SK-N-SH (cell line): ENCODE measurements around the gene NRTN. TPM values are rescaled to one million over a fixed set of nuclear protein-coding genes. Genes with fewer than 3 reads are reported as not detected.

Experiments
- CTCF ChIA-PET: fragments of 300-600, 350-600 bp; formaldehyde crosslinking; extraction: SDS; loops from one replicate; lab custom pipeline; 2021; lab: Yijun Ruan, JAX
- POLR2A ChIA-PET: fragments of 350-600 bp; sonication (Branson Sonifier 250); formaldehyde crosslinking; extraction: SDS; loops from one replicate; lab custom pipeline; 2020; ENCODE audit warnings: antibody characterized with exemption, inconsistent platforms; lab: Yijun Ruan, JAX
- DNase-seq: peaks from one replicate; pipeline ENCODE4 v3.0.0; 2012
- H2AFZ ChIP-seq: fragments of 200-600 bp; sonication (generic); 2 replicates; pipeline ENCODE4 v1.8.1; 2016; ENCODE audit warnings: antibody characterized with exemption, mild to moderate bottlenecking, low read depth
- H3F3A ChIP-seq: fragments of 200-600 bp; sonication (generic); replicated peaks from 2 replicates; pipeline ENCODE3; 2016; ENCODE audit warnings: antibody characterized with exemption, mild to moderate bottlenecking; ENCODE audit not compliant: insufficient read depth
- H3K27ac ChIP-seq, 2 experiments: fragments of 200-500 bp in 1 of 2; fragments of 200-600 bp in 1 of 2; sonication (Bioruptor generic) in 1 of 2; sonication (generic), shearing (Covaris generic) in 1 of 2; 2 replicates each; pipeline versions ENCODE4 v1.5.1 to v1.6.1; 2014 to 2016; ENCODE audit warnings: low read depth in 2 of 2, inconsistent platforms in 1 of 2, low read length in 1 of 2, mild to moderate bottlenecking in 1 of 2, mixed read lengths in 1 of 2
- H3K27me3 ChIP-seq: fragments of 200-600 bp; sonication (generic), shearing (Covaris generic); 2 replicates; pipeline ENCODE4 v1.6.1; 2016; ENCODE audit warnings: mixed run types; ENCODE audit not compliant: insufficient read depth
- H3K36me3 ChIP-seq, 2 experiments: fragments of 200-500 bp in 1 of 2; fragments of 200-600 bp in 1 of 2; sonication (Bioruptor generic) in 1 of 2; sonication (generic) in 1 of 2; replicated peaks in 1 of 2; 2 replicates each; pipeline versions ENCODE3 to v1.5.1; 2014 to 2016; ENCODE audit warnings: low read length in 1 of 2, mild to moderate bottlenecking in 1 of 2; ENCODE audit not compliant: insufficient read depth in 2 of 2, control insufficient read depth in 1 of 2
- H3K4me1 ChIP-seq, 2 experiments: fragments of 200-500 bp in 1 of 2; fragments of 200-600 bp in 1 of 2; sonication (Bioruptor generic) in 1 of 2; sonication (generic), shearing (Covaris generic) in 1 of 2; 2 replicates each; pipeline versions ENCODE4 v1.5.1 to v1.6.1; 2014 to 2016; ENCODE audit warnings: low read depth in 1 of 2, low read length in 1 of 2, mixed run types in 1 of 2; ENCODE audit not compliant: insufficient read depth in 2 of 2, control insufficient read depth in 1 of 2
- H3K4me2 ChIP-seq: fragments of 200-600 bp; sonication (generic), shearing (Covaris generic); 2 replicates; pipeline ENCODE4 v1.6.1; 2017; ENCODE audit warnings: mixed run types
- H3K4me3 ChIP-seq, 2 experiments: fragments of 200-500 bp in 1 of 2; fragments of 200-600 bp in 1 of 2; sonication (Bioruptor generic) in 1 of 2; sonication (generic), shearing (Covaris generic) in 1 of 2; 2 replicates each; pipeline versions ENCODE4 v1.5.1 to v1.8.1; 2014 to 2016; ENCODE audit warnings: low read depth in 2 of 2, inconsistent platforms in 1 of 2, low read length in 1 of 2, mild to moderate bottlenecking in 1 of 2, mixed read lengths in 1 of 2, moderate library complexity in 1 of 2
- H3K79me2 ChIP-seq: fragments of 200-600 bp; sonication (generic); 2 replicates; pipeline ENCODE4 v1.8.1; 2017; ENCODE audit warnings: mild to moderate bottlenecking; ENCODE audit not compliant: insufficient read depth
- H3K9ac ChIP-seq: fragments of 200-600 bp; sonication (generic); 2 replicates; pipeline ENCODE4 v1.6.1; 2017; ENCODE audit warnings: mixed run types
- H3K9me2 ChIP-seq: fragments of 200-600 bp; sonication (generic); 2 replicates; pipeline ENCODE4 v1.6.1; 2017; ENCODE audit warnings: mixed run types
- H3K9me3 ChIP-seq: fragments of 200-600 bp; sonication (generic); 2 replicates; pipeline ENCODE4 v1.6.1; 2017; ENCODE audit warnings: mixed run types, mild to moderate bottlenecking, moderate library complexity
- H4K20me1 ChIP-seq: fragments of 200-600 bp; sonication (generic); 2 replicates; pipeline ENCODE4 v1.6.1; 2017; ENCODE audit warnings: mild to moderate bottlenecking, mixed run types; ENCODE audit not compliant: insufficient read depth
- CTCF ChIP-seq: fragments of 200-600 bp; sonication (generic); IDR thresholded peaks from 2 replicates; pipeline ENCODE4 v1.6.1; 2017; ENCODE audit warnings: antibody characterized with exemption, mild to moderate bottlenecking, moderate library complexity
- ELF1 ChIP-seq: IDR thresholded peaks from 2 replicates; pipeline ENCODE4 v1.4.0; 2012
- EP300 ChIP-seq, 2 experiments: IDR thresholded peaks; 2 replicates each; pipeline versions ENCODE4 v1.4.0 to v1.6.1; 2012; ENCODE audit warnings: borderline replicate concordance in 1 of 2, low read depth in 1 of 2, low read length in 1 of 2
- EZH2phosphoT487 ChIP-seq: fragments of 200-600 bp; sonication (generic); IDR thresholded peaks from 2 replicates; pipeline ENCODE4 v1.6.1; 2017; ENCODE audit warnings: low read depth, mixed run types, mild to moderate bottlenecking, antibody characterized with exemption, moderate library complexity, borderline replicate concordance
- FOSL2 ChIP-seq: IDR thresholded peaks from 2 replicates; pipeline ENCODE4 v1.4.0; 2012; ENCODE audit warnings: low read depth, mild to moderate bottlenecking, moderate library complexity, borderline replicate concordance
- FOXJ3 ChIP-seq: sonication (generic); formaldehyde crosslinking; IDR thresholded peaks from 2 replicates; pipeline ENCODE4 v1.5.1; 2020; ENCODE audit warnings: mild to moderate bottlenecking, missing genetic modification reagents
- GATA2 ChIP-seq: sonication (generic); formaldehyde crosslinking; IDR thresholded peaks from 2 replicates; pipeline ENCODE4 v1.5.0; 2020; ENCODE audit warnings: mild to moderate bottlenecking, missing genetic modification reagents
- MAX ChIP-seq: IDR thresholded peaks from 2 replicates; pipeline ENCODE4 v1.4.0; 2012; ENCODE audit warnings: low read depth
- MEF2A ChIP-seq: IDR thresholded peaks from 2 replicates; pipeline ENCODE4 v1.4.0; 2012; ENCODE audit warnings: low read depth, borderline replicate concordance
- MXI1 ChIP-seq: IDR thresholded peaks from 2 replicates; pipeline ENCODE4 v1.6.1; 2012; ENCODE audit warnings: mild to moderate bottlenecking, low read depth, low read length, improper control_type of control experiment
- NFIC ChIP-seq: IDR thresholded peaks from 2 replicates; pipeline ENCODE4 v1.4.0; 2012; ENCODE audit warnings: borderline replicate concordance
- RXRA ChIP-seq: IDR thresholded peaks from 2 replicates; pipeline ENCODE4 v1.4.0; 2012; ENCODE audit warnings: low read depth, mild to moderate bottlenecking, borderline replicate concordance
- SIN3A ChIP-seq: IDR thresholded peaks from 2 replicates; pipeline ENCODE4 v1.6.1; 2012; ENCODE audit warnings: low read depth, mild to moderate bottlenecking, low read length, moderate library complexity, borderline replicate concordance
- TCF12 ChIP-seq: IDR thresholded peaks from 2 replicates; pipeline ENCODE4 v1.4.0; 2012
- TEAD4 ChIP-seq: IDR thresholded peaks from 2 replicates; pipeline ENCODE4 v1.4.0; 2012; ENCODE audit warnings: mild to moderate bottlenecking, borderline replicate concordance; ENCODE audit not compliant: insufficient read depth
- WGBS: methylation state at CpG from one replicate; pipeline ENCODE4 v1.1.6; 2017; ENCODE audit warnings: low lambda C conversion rate; 5-methylcytosine and 5-hydroxymethylcytosine counted together
- polyA plus RNA-seq, 3 experiments: library from polyadenylated mRNA; depleted of rRNA; stranded (reverse); fragments of >200 nt; gene quantifications; 2 replicates each; pipeline ENCODE4 v1.2.3, GENCODE V29; 2012

Gene NRTN
- polyA plus RNA-seq, 1 of the 3 experiments (the other 2 are of a cell fraction): 0.99 TPM

GRCh38 chr19:5762608-5763217 is 42.2 kb upstream of the NRTN start:
- Histone ChIP-seq H3K4me1 (no peaks in the 10 kb centered on the region), H3K9me3 (no peaks in the 10 kb centered on the region), H3K36me3 (no peaks in the 10 kb centered on the region), H3K79me2 (no peaks in the 10 kb centered on the region), H3K4me2 (no peak overlapping the region), H3K9me2 (no peaks in the 10 kb centered on the region), H4K20me1 (no peaks in the 10 kb centered on the region), H3F3A (no peaks in the 10 kb centered on the region), H3K27ac (no peak overlapping the region), H2AFZ (no peak overlapping the region), H3K4me3 (no peak overlapping the region), H3K27me3 (no peaks in the 10 kb centered on the region; the same call in 1 of the 2 replicates), H3K9ac (no peak overlapping the region)
- whole genome bisulfite sequencing: 28% methylated on average over 5 of the region's 5 CpGs
- DNase-seq: no peak
- ChIA-PET POLR2A (no interaction called here), CTCF (no interaction called here)
- TF ChIP-seq GATA2 (CRISPR knock-in tag) (no peak), MEF2A (no peak), MXI1 (no peak), MAX (no peak), FOXJ3 (CRISPR knock-in tag) (no peak), TEAD4 (no peak), EP300 (IDR thresholded peaks at IDR 0.05; ENCODE audit: borderline replicate concordance in 1 of 2, low read depth in 1 of 2, low read length in 1 of 2) (no peak), CTCF (no peak), TCF12 (no peak), FOSL2 (no peak)

DNA sequence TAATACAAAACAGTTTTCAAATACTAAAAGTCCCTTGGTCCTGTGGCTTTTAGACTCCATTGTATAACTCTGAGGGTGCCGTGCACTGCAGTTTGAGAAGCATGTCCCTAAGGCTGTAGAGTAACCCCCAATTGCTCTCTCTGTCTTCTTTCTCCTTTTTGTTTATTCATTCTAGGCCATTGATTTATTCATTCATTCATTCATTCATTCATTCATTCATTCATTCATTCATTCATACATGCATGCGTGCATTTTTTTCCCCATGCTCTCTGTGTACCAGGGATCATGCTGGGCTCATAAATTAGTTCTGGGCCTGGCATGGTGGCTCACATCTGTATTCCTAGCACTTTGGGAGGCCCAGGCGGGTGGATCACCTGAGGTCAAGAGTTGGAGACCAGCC is 39.6 kb upstream of the NRTN start:
- H3K9me3 ChIP-seq: no peaks in the 10 kb centered on the region
- 80% methylated on average over 3 of the region's 3 CpGs for WGBS
- H3K4me3 ChIP-seq: no peak overlapping the region
- no peak overlapping the region for H3K27ac ChIP-seq
- no peak for TF ChIP-seq NFIC
- TF ChIP-seq SIN3A: no peak
- TF ChIP-seq EZH2phosphoT487: no peak
- no peak for TF ChIP-seq RXRA
- TF ChIP-seq MXI1: no peak
- no peak for TF ChIP-seq ELF1
- no peak for TF ChIP-seq MEF2A
- no peaks in the 10 kb centered on the region for H4K20me1 ChIP-seq
- CTCF ChIA-PET: no interaction called here
- H3F3A ChIP-seq: no peaks in the 10 kb centered on the region
- H3K27me3 ChIP-seq: no peaks in the 10 kb centered on the region
- H3K4me2 ChIP-seq: no peak overlapping the region
- H3K9me2 ChIP-seq: no peaks in the 10 kb centered on the region
- no peak overlapping the region for H2AFZ ChIP-seq
- H3K4me1 ChIP-seq: no peaks in the 10 kb centered on the region
- no peaks in the 10 kb centered on the region for H3K36me3 ChIP-seq
- no peaks in the 10 kb centered on the region for H3K79me2 ChIP-seq
- DNase-seq: no peak
- POLR2A ChIA-PET: no interaction called here
- no peak overlapping the region for H3K9ac ChIP-seq
